Vagina (tissue), 2 donors: ENCODE data around the gene KL. TPM values are rescaled to one million over a fixed set of nuclear protein-coding genes. Genes with fewer than 3 reads are reported as not detected.

ENCODE experiments used
- DNase-seq, 2 donors: peaks; one replicate each; pipeline ENCODE4 v3.0.0-alpha.2; 2017; ENCODE audit errors: extremely low spot score in 2 of 2
- H3K27ac ChIP-seq: fragments of 200-600 bp; sonication (generic); one replicate; pipeline ENCODE4 v1.5.1; 2019
- H3K27me3 ChIP-seq: fragments of 200-600 bp; sonication (generic); one replicate; pipeline ENCODE4 v1.5.1; 2019
- H3K36me3 ChIP-seq, 2 donors: fragments of 200-600 bp; sonication (generic); one replicate each; pipeline ENCODE4 v1.5.1; 2017 to 2019
- H3K4me1 ChIP-seq: fragments of 200-600 bp; sonication (generic); one replicate; pipeline ENCODE4 v1.5.1; 2019
- H3K4me3 ChIP-seq, 2 donors: fragments of 200-600 bp; sonication (generic); 1 replicate in 1 of 2; 2 replicates in 1 of 2; pipeline ENCODE4 v1.5.1; 2016 to 2019
- H3K9me3 ChIP-seq: fragments of 200-600 bp; sonication (generic); one replicate; pipeline ENCODE4 v1.5.1; 2019
- POLR2A ChIP-seq, 2 donors: fragments of 450-650 bp; IDR thresholded peaks; one replicate each; pipeline ENCODE4 v1.6.1; 2017; ENCODE audit warnings: antibody characterized with exemption in 2 of 2, mild to moderate bottlenecking in 2 of 2, moderate library complexity in 2 of 2
- POLR2AphosphoS5 ChIP-seq, 2 donors: sonication (generic); formaldehyde crosslinking; IDR thresholded peaks; one replicate each; pipeline ENCODE4 v1.9.0; 2017; ENCODE audit warnings: antibody characterized with exemption in 2 of 2, mild to moderate bottlenecking in 2 of 2, low read depth in 1 of 2; ENCODE audit not compliant: insufficient read depth in 1 of 2
- intact Hi-C: fragments of 100-400 bp; cut with DNase I; formaldehyde crosslinking; loops from one replicate; pipeline ENCODE4 v1.15.1; 2023
- total RNA-seq: library from RNA; depleted of rRNA; stranded (reverse); fragments of >200 nt; gene quantifications from one replicate; pipeline ENCODE4 v1.2.3, GENCODE V29; 2016
- TF ChIP-seq, protein P1 (sequence below), 3 experiments: fragments of 450-650 bp in 2 of 3; fragments of 200-600 bp in 1 of 3; sonication (generic) in 1 of 3; IDR thresholded peaks; one replicate each; pipeline ENCODE4 v1.5.1; 2017 to 2019; ENCODE audit warnings: antibody characterized with exemption in 3 of 3, mild to moderate bottlenecking in 2 of 3, moderate library complexity in 2 of 3

KL gene
- total RNA-seq, 1 donor from 2014 or later = 1.7 TPM

DNA sequence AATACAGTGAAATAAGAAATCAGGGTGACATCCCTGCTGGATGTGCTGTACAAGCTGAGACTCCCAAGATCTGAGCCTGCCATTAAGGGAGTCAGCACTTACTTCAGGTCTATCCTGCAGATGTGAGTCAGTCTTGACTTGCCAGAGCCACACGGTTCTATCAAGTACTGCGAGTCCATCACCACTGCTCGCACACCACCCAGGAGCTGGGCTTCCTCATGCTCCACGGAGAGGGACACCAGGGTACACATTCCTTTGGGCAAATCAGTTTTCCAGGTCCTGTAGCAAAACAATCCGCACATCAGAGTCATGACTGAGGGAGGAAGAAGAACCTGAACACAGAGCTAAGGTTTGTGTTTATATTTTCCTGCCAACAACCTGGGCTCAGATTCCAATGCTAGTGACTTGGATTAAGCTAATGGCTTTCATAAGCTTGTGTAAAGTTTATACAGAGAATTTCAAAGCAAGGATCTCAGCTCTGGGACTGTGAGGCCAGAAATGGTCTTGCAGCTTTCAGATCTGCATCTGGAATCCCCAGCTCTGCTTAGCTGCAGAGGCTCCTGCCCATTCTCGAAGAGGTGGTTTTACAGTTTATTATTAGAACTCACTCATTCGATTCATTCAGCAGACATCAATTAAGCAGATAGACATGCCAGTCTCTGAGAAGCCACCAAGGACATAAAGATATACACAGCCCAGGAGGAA lies 90.6 kb downstream of the KL start:
- H3K4me1 ChIP-seq = peaks cover 32% of the 10 kb centered on the region
- TF ChIP-seq POLR2AphosphoS5 (IDR thresholded peaks at IDR 0.05; ENCODE audit: insufficient read depth in 1 of 2, low read depth in 1 of 2) (no peak), POLR2A (IDR thresholded peaks at IDR 0.05) (no peak)
- TF ChIP-seq, protein P1, sequence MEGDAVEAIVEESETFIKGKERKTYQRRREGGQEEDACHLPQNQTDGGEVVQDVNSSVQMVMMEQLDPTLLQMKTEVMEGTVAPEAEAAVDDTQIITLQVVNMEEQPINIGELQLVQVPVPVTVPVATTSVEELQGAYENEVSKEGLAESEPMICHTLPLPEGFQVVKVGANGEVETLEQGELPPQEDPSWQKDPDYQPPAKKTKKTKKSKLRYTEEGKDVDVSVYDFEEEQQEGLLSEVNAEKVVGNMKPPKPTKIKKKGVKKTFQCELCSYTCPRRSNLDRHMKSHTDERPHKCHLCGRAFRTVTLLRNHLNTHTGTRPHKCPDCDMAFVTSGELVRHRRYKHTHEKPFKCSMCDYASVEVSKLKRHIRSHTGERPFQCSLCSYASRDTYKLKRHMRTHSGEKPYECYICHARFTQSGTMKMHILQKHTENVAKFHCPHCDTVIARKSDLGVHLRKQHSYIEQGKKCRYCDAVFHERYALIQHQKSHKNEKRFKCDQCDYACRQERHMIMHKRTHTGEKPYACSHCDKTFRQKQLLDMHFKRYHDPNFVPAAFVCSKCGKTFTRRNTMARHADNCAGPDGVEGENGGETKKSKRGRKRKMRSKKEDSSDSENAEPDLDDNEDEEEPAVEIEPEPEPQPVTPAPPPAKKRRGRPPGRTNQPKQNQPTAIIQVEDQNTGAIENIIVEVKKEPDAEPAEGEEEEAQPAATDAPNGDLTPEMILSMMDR (IDR thresholded peaks at IDR 0.05) = no peak

DNA sequence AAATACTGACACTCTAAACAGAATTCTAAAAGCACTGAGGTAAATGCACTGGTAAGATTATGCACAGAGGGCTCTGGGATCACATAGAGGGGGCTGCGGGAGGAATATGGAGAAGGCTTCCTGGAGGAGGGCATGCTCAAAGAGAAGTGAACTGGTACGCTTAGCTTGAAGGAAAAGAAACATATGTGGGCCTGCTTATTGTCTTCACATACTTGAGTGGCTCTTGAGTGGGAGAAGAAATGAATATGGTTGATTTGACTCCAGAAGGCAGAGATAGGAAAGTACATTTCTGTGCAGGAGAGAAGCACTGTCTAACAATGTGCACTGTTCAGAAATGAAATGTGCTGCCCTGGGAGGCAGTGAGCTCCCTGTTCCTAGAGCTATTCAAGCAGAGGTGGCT lies 91.1 kb downstream of the KL start:
- no peak overlapping the region for H3K4me3 ChIP-seq
- no peak for TF ChIP-seq POLR2AphosphoS5 (IDR thresholded peaks at IDR 0.05; ENCODE audit: insufficient read depth in 1 of 2, low read depth in 1 of 2)
- intact Hi-C loops = no loop called here
- no peaks in the 10 kb centered on the region for H3K27me3 ChIP-seq
- H3K36me3 ChIP-seq = peaks cover 0 to 27% of the 10 kb centered on the region in 2 donors
- peak overlapping the region; percentile 6 for H3K27ac ChIP-seq
- H3K9me3 ChIP-seq = no peaks in the 10 kb centered on the region
- H3K4me1 ChIP-seq = peaks cover 38% of the 10 kb centered on the region
- DNase-seq = no peak

More for the DNA sequence above, 90.6 kb downstream of the KL start:
- intact Hi-C loops = no loop called here
- Histone ChIP-seq H3K36me3 (peaks cover 0 to 27% of the 10 kb centered on the region in 2 donors), H3K9me3 (no peaks in the 10 kb centered on the region), H3K27me3 (no peaks in the 10 kb centered on the region), H3K4me3 (no peak overlapping the region), H3K27ac (peak overlapping the region; percentile 6)
- DNase-seq = no peak

DNA sequence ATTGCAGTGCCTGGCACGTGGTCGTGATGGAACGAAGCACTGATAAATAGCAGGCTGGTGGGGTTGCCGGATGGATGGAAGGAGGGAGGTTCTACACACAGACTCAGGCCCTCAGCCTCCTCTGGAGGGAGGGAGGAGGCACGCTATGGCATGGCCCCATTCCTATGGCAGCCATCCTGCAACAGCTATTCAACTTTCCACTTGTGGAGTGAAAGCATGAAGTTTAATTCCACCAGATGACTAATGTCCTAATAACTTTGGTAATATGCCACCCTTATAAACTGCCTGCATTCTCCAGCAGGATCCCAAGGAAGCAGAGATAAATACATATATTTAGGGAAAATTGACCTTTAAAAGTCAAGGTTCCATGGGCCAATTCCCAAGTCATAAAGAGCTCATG lies 92.4 kb downstream of the KL start:
- Histone ChIP-seq H3K9me3 (no peaks in the 10 kb centered on the region), H3K4me3 (no peak overlapping the region), H3K4me1 (peaks cover 50% of the 10 kb centered on the region), H3K27ac (peak overlapping the region; percentile 71), H3K27me3 (no peaks in the 10 kb centered on the region), H3K36me3 (peaks cover 0 to 27% of the 10 kb centered on the region in 2 donors)
- intact Hi-C loops = no loop called here
- TF ChIP-seq, protein P1 (IDR thresholded peaks at IDR 0.05) = no peak
- TF ChIP-seq POLR2AphosphoS5 (IDR thresholded peaks at IDR 0.05; ENCODE audit: insufficient read depth in 1 of 2, low read depth in 1 of 2) = no peak
- TF ChIP-seq POLR2A (IDR thresholded peaks at IDR 0.05) = no peak
- DNase-seq = no peak

DNA sequence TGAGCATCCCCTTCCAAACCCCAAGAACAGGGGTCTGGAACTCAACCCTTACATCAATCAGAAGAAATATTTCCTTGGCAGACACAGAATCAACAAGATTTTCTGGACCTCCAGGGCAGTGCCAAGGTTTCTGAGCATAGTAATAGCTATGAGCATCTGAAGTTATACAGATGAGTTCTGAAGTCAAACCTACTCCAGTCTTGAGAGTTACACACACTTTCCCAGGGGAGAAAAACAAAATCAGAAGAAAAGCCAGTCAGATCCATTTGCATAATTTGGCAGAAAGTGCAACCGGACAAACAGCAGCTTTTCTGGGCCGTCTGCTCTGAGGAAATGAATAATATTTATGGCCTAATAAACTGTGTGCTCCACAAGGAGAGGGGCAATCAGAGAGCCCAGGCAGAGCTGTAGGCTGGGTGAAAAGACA lies 93.1 kb downstream of the KL start:
- H3K27me3 ChIP-seq = no peaks in the 10 kb centered on the region
- H3K36me3 ChIP-seq = peaks cover 0 to 27% of the 10 kb centered on the region in 2 donors
- no peak overlapping the region for H3K4me3 ChIP-seq
- H3K4me1 ChIP-seq = peaks cover 51% of the 10 kb centered on the region
- DNase-seq = no peak
- TF ChIP-seq POLR2AphosphoS5 (IDR thresholded peaks at IDR 0.05; ENCODE audit: insufficient read depth in 1 of 2, low read depth in 1 of 2) (no peak), POLR2A (IDR thresholded peaks at IDR 0.05) (no peak)
- TF ChIP-seq, protein P1 (IDR thresholded peaks at IDR 0.05) = no peak
- intact Hi-C loops = no loop called here
- H3K27ac ChIP-seq = peak overlapping the region; percentile 71
- no peaks in the 10 kb centered on the region for H3K9me3 ChIP-seq

DNA sequence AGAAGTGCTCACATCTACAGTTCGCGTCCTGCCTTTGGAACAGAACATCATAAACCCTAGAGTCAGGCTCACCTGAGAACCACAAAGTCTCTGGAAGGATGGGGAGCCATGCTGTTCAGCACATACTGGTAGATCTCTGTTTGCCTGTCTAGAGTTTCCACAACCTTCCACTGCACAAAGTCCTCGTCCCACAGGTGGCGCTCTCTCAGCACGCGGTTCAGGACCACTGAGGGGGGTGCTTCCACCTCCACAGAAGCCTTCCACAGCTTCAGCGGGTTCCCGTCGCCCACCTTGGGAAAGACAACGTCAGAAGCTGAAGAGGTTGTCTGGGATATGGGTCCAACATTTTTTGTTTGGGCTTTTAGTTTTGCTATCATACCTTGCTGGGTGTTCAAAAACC lies 93.6 kb downstream of the KL start:
- Histone ChIP-seq H3K4me3 (no peak overlapping the region), H3K9me3 (no peaks in the 10 kb centered on the region), H3K27ac (peak overlapping the region; percentile 71), H3K36me3 (peaks cover 0 to 22% of the 10 kb centered on the region in 2 donors), H3K4me1 (peaks cover 51% of the 10 kb centered on the region), H3K27me3 (no peaks in the 10 kb centered on the region)
- TF ChIP-seq POLR2A (IDR thresholded peaks at IDR 0.05) = no peak
- DNase-seq = no peak
- intact Hi-C loops = no loop called here

DNA sequence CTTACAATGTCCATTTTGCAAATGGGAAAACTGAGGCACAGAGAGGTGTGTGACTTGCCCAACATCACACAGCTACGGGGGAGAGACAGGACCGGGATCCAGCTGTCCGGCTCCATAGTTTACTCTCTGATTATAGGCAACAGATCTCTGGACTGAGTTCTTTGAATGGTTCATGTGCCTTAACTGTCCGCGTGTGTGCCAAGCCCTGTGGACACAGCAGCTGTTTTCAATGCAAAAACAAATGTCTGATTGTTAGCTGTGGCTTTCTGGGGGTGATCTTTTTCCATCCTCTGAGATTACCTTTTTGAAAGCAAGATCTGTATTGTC lies 94.1 kb downstream of the KL start:
- intact Hi-C loops = no loop called here
- Histone ChIP-seq H3K4me1 (peaks cover 51% of the 10 kb centered on the region), H3K9me3 (no peaks in the 10 kb centered on the region), H3K27me3 (no peaks in the 10 kb centered on the region), H3K27ac (peak overlapping the region; percentile 71), H3K4me3 (no peak overlapping the region), H3K36me3 (peaks cover 0 to 20% of the 10 kb centered on the region in 2 donors)
- TF ChIP-seq POLR2A (IDR thresholded peaks at IDR 0.05) = no peak
- TF ChIP-seq, protein P1 (IDR thresholded peaks at IDR 0.05) = no peak
- no peak for DNase-seq
